Peyer's patch (tissue), 4 donors: ENCODE measurements around the gene MKI67. TPM values are rescaled to one million over a fixed set of nuclear protein-coding genes. Genes with fewer than 3 reads are reported as not detected.

Experiments used
- DNase-seq, 3 donors: peaks; one replicate each; pipeline ENCODE4 v3.0.0-alpha.2; 2017 to 2019
- H3K27ac ChIP-seq, 4 donors: fragments of 200-600 bp; sonication (generic); one replicate each; pipeline ENCODE4 v1.5.1; 2016 to 2019
- H3K27me3 ChIP-seq, 2 donors: fragments of 200-600 bp; sonication (generic); one replicate each; pipeline ENCODE4 v1.5.1; 2019
- H3K36me3 ChIP-seq, 3 donors: fragments of 200-600 bp; sonication (generic); one replicate each; pipeline ENCODE4 v1.5.1; 2016 to 2019
- H3K4me1 ChIP-seq, 4 donors: fragments of 200-600 bp; sonication (generic); one replicate each; pipeline ENCODE4 v1.5.1; 2016 to 2019
- H3K4me3 ChIP-seq, 4 donors: fragments of 200-600 bp; sonication (generic); 1 replicate in 3 of 4; 2 replicates in 1 of 4; pipeline ENCODE4 v1.5.1; 2016 to 2019; ENCODE audit warnings: mild to moderate bottlenecking in 1 of 4
- H3K9me3 ChIP-seq, 4 donors: fragments of 200-600 bp; sonication (generic); one replicate each; pipeline ENCODE4 v1.5.1; 2016 to 2019; ENCODE audit warnings: mild to moderate bottlenecking in 1 of 4
- CTCF ChIP-seq, 6 experiments: fragments of 450-650 bp in 4 of 6; fragments of 200-600 bp in 2 of 6; sonication (generic) in 1 of 6; IDR thresholded peaks; one replicate each; pipeline ENCODE4 v1.5.1; 2017 to 2019; ENCODE audit warnings: antibody characterized with exemption in 6 of 6, mild to moderate bottlenecking in 3 of 6, moderate library complexity in 1 of 6
- POLR2A ChIP-seq, 2 donors: fragments of 450-650 bp; IDR thresholded peaks; one replicate each; pipeline ENCODE4 v1.5.1; 2017; ENCODE audit warnings: antibody characterized with exemption in 2 of 2, mild to moderate bottlenecking in 2 of 2, moderate library complexity in 2 of 2
- total RNA-seq, 4 donors: library from RNA; depleted of rRNA; stranded (reverse); fragments of >200 nt; gene quantifications; one replicate each; pipeline ENCODE4 v1.1.0, GENCODE V29; 2016

MKI67 gene
- total RNA-seq, 4 donors from 2014 or later = 11.9 to 74.3 (median 18.9) TPM

GRCh38 chr10:128069351-128070051 is 56.7 kb downstream of the MKI67 start:
- peak; percentile 62 to 84 (median 84) for DNase-seq
- no peak overlapping the region for H3K4me3 ChIP-seq
- no peak overlapping the region for H3K27ac ChIP-seq
- TF ChIP-seq CTCF (IDR thresholded peaks at IDR 0.05) (peak; percentile 73 to 95 (median 87)), POLR2A (IDR thresholded peaks at IDR 0.05) (no peak)
- no peaks in the 10 kb centered on the region for H3K9me3 ChIP-seq
- H3K36me3 ChIP-seq = peaks cover 0 to 90% (median 0%) of the 10 kb centered on the region in 3 donors
- no peaks in the 10 kb centered on the region for H3K27me3 ChIP-seq
- H3K4me1 ChIP-seq = peaks cover 0 to 17% (median 11%) of the 10 kb centered on the region in 4 donors

- H3K9me3 ChIP-seq = no peaks in the 10 kb centered on the region
- no peaks in the 10 kb centered on the region for H3K27me3 ChIP-seq
- H3K4me3 ChIP-seq = no peak overlapping the region
- H3K27ac ChIP-seq = no peak overlapping the region
- peaks cover 3 to 25% (median 20%) of the 10 kb centered on the region in 4 donors for H3K4me1 ChIP-seq
- DNase-seq = peak in 2 of 3 donors; percentile 15 to 45
- TF ChIP-seq POLR2A (IDR thresholded peaks at IDR 0.05) = no peak
- TF ChIP-seq CTCF (IDR thresholded peaks at IDR 0.05) = no peak
- peaks cover 0 to 88% (median 0%) of the 10 kb centered on the region in 3 donors for H3K36me3 ChIP-seq
Observed at GRCh38 chr10:128068398-128069285, 57.6 kb downstream of the MKI67 start.

GRCh38 chr10:128067691-128068397 is 58.4 kb downstream of the MKI67 start:
- peaks cover 3 to 27% (median 23%) of the 10 kb centered on the region in 4 donors for H3K4me1 ChIP-seq
- H3K4me3 ChIP-seq = no peak overlapping the region
- no peaks in the 10 kb centered on the region for H3K9me3 ChIP-seq
- no peaks in the 10 kb centered on the region for H3K27me3 ChIP-seq
- DNase-seq = peak in 2 of 3 donors; percentile 15 to 45
- H3K36me3 ChIP-seq = peaks cover 0 to 80% (median 0%) of the 10 kb centered on the region in 3 donors
- H3K27ac ChIP-seq = no peak overlapping the region
- TF ChIP-seq CTCF (IDR thresholded peaks at IDR 0.05) (no peak), POLR2A (IDR thresholded peaks at IDR 0.05) (no peak)

- Histone ChIP-seq H3K9me3 (no peaks in the 10 kb centered on the region), H3K4me1 (peaks cover 3 to 32% (median 25%) of the 10 kb centered on the region in 4 donors), H3K27me3 (no peaks in the 10 kb centered on the region), H3K36me3 (peaks cover 0 to 73% (median 0%) of the 10 kb centered on the region in 3 donors), H3K4me3 (no peak overlapping the region), H3K27ac (no peak overlapping the region)
- peak in 2 of 3 donors; percentile 14 to 30 for DNase-seq
- TF ChIP-seq POLR2A (IDR thresholded peaks at IDR 0.05) (no peak), CTCF (IDR thresholded peaks at IDR 0.05) (no peak)
Observed at GRCh38 chr10:128066870-128067382, 59.3 kb downstream of the MKI67 start.
